Measurements from ENCODE around the gene SLC39A3. TPM values are rescaled to one million over a fixed set of nuclear protein-coding genes. Genes with fewer than 3 reads are reported as not detected.
A peak's percentile ranks its signal among the peaks of the same experiment; 100 is the strongest.

The SLC39A3 gene
- total RNA-seq, 1 experiment from 2014 or later: 32.4 TPM

- Histone ChIP-seq H3K9ac (ENCODE audit: extremely low read depth, insufficient read length, low read length) (no peak overlapping the region), H3K79me1 (ENCODE audit: insufficient read depth, low read depth, low read length, poor library complexity, severe bottlenecking) (no peaks in the 10 kb centered on the region), H3K23ac (ENCODE audit: insufficient read length, low read depth, low read length) (no peak overlapping the region), H2BK20ac (ENCODE audit: low read depth, low read length, poor library complexity, severe bottlenecking) (no peak overlapping the region), H4K91ac (ENCODE audit: insufficient read length, low read depth, low read length) (no peak overlapping the region), H3K14ac (ENCODE audit: insufficient read depth, low read length) (no peak overlapping the region), H3K4me2 (ENCODE audit: insufficient read depth, insufficient read length, low read length) (no peak overlapping the region), H2BK5ac (ENCODE audit: insufficient read length, low read length) (no peak overlapping the region), H3K18ac (ENCODE audit: insufficient read length, low read depth, low read length) (no peak overlapping the region), H3K27ac (ENCODE audit: insufficient read length, low read depth, low read length) (no peak overlapping the region), H2BK120ac (ENCODE audit: low read depth, low read length, poor library complexity, severe bottlenecking) (no peak overlapping the region), H2BK12ac (ENCODE audit: insufficient read length, low read depth, low read length) (no peak overlapping the region), H4K20me1 (ENCODE audit: control insufficient read depth, insufficient read depth, insufficient read length) (no peaks in the 10 kb centered on the region), H4K5ac (ENCODE audit: insufficient read length, low read depth, low read length) (no peak overlapping the region), H2BK15ac (ENCODE audit: low read depth, low read length) (no peak overlapping the region), H2AFZ (ENCODE audit: low read length) (no peak overlapping the region), H3K4ac (ENCODE audit: low read depth, low read length) (no peak overlapping the region), H3T11ph (ENCODE audit: low read length) (no peak overlapping the region), H2AK5ac (ENCODE audit: insufficient read length, low read length) (no peak overlapping the region), H3K56ac (ENCODE audit: insufficient read length, low read depth, low read length) (no peak overlapping the region), H3K79me2 (ENCODE audit: insufficient read depth, low read length) (no peaks in the 10 kb centered on the region), H3K27me3 (ENCODE audit: insufficient read depth, low read length) (no peaks in the 10 kb centered on the region; the same call in 1 of the 2 replicates), H3K9me3 (ENCODE audit: control insufficient read depth, low read depth, low read length) (no peaks in the 10 kb centered on the region), H3K23me2 (ENCODE audit: insufficient read length, low read depth, low read length, poor library complexity, severe bottlenecking) (peaks cover 5% of the 10 kb centered on the region), H4K8ac (replicated peaks; ENCODE audit: insufficient read length, low read depth, low read length) (no peak overlapping the region), H3K4me1 (ENCODE audit: insufficient read depth, low read length) (no peaks in the 10 kb centered on the region)
- Mint-ChIP-seq H3K27me3 (ENCODE audit: low read depth) (peaks cover 26% of the 10 kb centered on the region), H3K27ac (no peak overlapping the region), H3K4me3 (peak overlapping the region; percentile 81 to 88), H3K9me3 (no peaks in the 10 kb centered on the region; a peak in 1 of 5 replicates), H3K36me3 (ENCODE audit: insufficient read depth in 1 of 3, low read depth in 3 of 3) (peaks cover 21 to 24% (median 23%) of the 10 kb centered on the region in 3 experiments), H3K4me1 (peaks cover 5 to 6% of the 10 kb centered on the region in 2 experiments)
- TF ChIP-seq CTCF (conservative IDR thresholded peaks at IDR 0.05): no peak
- DNase-seq: no peak
- no CpG with 5 or more reads among the region's 13 CpGs for WGBS (ENCODE audit: extremely low coverage, insufficient read length, low lambda C conversion rate)
Measured at GRCh38 chr19:2740314-2740656, 468 bp upstream of the SLC39A3 start.
